Effector memory CD8-positive, alpha-beta T cell (primary cell): ENCODE results near the gene ROM1.
A peak's percentile ranks its signal among the peaks of the same experiment; 100 is the strongest.

ENCODE experiments used
- ATAC-seq: fragments of 150-1000 bp; cut with Tn5 transposase; replicated peaks from 2 replicates; pipeline ENCODE4 v1.10.0; 2021; ENCODE audit warnings: mild to moderate bottlenecking, moderate library complexity
- DNase-seq, 3 experiments: peaks; one replicate each; pipeline ENCODE4 v3.0.0; 2021
- H3K27ac Mint-ChIP-seq, 2 donors: one replicate each; pipeline ENCODE4 v1.8.0; 2022; ENCODE audit warnings: mild to moderate bottlenecking in 2 of 2, mixed read lengths in 2 of 2, moderate library complexity in 2 of 2
- H3K27me3 Mint-ChIP-seq, 2 donors: one replicate each; pipeline ENCODE4 v1.8.0; 2022; ENCODE audit warnings: mixed read lengths in 2 of 2
- H3K36me3 Mint-ChIP-seq: one replicate; pipeline ENCODE4 v1.8.0; 2022; ENCODE audit warnings: mild to moderate bottlenecking, moderate library complexity, mixed read lengths; ENCODE audit not compliant: insufficient read depth
- H3K4me1 Mint-ChIP-seq, 2 donors: one replicate each; pipeline ENCODE4 v1.8.0; 2022; ENCODE audit warnings: low read depth in 2 of 2, mixed read lengths in 2 of 2
- H3K4me3 Mint-ChIP-seq, 2 donors: one replicate each; pipeline ENCODE4 v1.8.0; 2022; ENCODE audit warnings: mild to moderate bottlenecking in 2 of 2, mixed read lengths in 2 of 2, moderate library complexity in 2 of 2
- H3K9me3 Mint-ChIP-seq, 2 donors: one replicate each; pipeline ENCODE4 v1.8.0; 2022; ENCODE audit warnings: mixed read lengths in 2 of 2

The ROM1 gene

DNA sequence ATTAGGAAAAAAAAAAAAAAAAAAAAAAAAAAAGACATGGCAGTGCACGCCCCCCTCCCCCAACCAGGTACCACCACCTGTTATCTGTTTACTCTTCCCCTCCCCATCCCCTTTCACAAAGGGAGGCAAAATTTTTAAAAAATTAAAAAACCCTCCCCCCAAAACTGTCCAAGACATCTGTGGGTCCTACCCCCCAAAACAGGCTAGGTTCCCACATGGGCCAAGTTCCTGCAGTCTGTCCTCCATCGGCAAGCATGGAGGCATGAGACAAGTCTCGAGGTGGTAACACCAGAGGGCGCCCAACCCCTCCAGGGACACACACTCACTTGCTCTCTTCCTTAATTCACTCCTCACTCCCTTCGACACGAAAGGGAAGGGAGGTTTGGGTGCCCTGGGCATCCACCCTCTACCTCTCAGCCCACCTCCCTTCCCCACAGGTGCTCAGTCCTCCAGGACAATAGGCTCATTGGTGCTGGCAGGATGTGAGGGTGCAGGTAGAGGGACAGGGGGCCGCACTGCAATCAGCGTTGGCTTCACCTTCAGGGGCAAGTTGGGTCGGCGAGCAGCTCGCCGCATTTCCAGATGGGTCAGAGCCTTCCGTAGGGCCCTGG, 19.5 kb upstream of the ROM1 start:
- Mint-ChIP-seq H3K27ac (peak overlapping the region; percentile 98 to 99), H3K36me3 (peaks cover 85% of the 10 kb centered on the region), H3K9me3 (no peaks in the 10 kb centered on the region), H3K27me3 (no peaks in the 10 kb centered on the region), H3K4me1 (peaks cover 41 to 49% of the 10 kb centered on the region in 2 donors), H3K4me3 (peak overlapping the region; percentile 77 to 80)
- DNase-seq, result peak; percentile 73 to 76 (median 75)
- ATAC-seq, result peak; percentile 12

DNA sequence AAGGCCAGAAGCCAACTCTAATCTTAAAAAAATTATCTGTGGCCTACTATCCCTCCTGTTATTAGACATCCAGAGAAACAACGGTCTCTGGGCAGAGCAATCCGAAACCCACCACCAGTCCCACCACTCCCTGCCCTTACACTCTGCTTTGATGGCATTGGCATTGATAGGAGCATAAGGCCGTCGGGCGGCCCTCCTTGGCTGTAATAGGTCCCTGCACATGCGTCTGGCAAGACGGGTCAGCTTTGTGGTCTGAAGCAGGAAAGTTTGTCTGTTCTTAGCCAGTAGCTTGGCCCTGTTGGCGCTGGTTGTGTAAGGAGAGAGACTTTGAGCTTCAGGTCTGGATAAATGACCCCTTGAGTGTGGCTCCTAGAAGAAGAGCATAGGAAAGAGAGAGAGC, 17.9 kb upstream of the ROM1 start:
- H3K27ac Mint-ChIP-seq, result no peak overlapping the region

DNA sequence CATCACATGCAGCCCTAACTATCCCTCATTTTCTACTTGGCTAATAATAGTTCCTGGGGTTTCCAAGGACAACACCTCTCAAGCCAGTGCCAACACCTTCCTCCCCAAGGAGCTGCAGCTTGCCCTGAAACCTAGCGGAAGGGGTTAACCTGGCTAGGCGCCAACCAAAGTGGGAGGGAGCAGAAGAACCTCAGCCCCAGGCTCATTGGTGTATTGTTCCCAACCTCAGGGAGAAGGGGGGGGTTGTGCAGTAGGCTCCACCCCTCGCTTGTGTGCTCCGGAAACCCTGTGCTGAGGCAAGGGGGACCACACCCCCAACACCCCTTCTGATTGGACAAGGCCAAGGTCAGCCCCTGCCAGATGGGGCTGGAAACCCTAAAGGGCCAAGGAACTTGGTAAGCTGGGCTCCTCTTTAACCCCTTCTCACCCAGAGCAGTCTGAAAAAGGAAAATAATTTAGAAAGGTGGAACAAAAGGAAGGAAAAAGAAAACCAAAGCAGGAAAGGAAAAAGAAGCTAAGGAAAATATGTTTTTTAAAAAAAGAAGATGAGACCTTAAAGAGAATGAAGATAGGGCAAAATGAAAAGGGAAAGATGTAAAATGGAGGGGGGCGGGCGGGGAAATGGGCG, 13.9 kb upstream of the ROM1 start:
- Mint-ChIP-seq H3K9me3 (no peaks in the 10 kb centered on the region), H3K4me3 (peak overlapping the region; percentile 95 to 98), H3K27ac (peak overlapping the region; percentile 92 to 93), H3K4me1 (peaks cover 45 to 51% of the 10 kb centered on the region in 2 donors), H3K36me3 (peaks cover 73% of the 10 kb centered on the region), H3K27me3 (no peaks in the 10 kb centered on the region)
- ATAC-seq, result peak; percentile 74
- DNase-seq, result peak; percentile 93 to 96 (median 93)

More for the DNA sequence above, 17.9 kb upstream of the ROM1 start:
- no peak for DNase-seq
- peaks cover 88% of the 10 kb centered on the region for H3K36me3 Mint-ChIP-seq
- H3K4me1 Mint-ChIP-seq, result peaks cover 55 to 65% of the 10 kb centered on the region in 2 donors
- H3K9me3 Mint-ChIP-seq, result no peaks in the 10 kb centered on the region
- H3K27me3 Mint-ChIP-seq, result no peaks in the 10 kb centered on the region
- ATAC-seq, result no peak
- no peak overlapping the region for H3K4me3 Mint-ChIP-seq

DNA sequence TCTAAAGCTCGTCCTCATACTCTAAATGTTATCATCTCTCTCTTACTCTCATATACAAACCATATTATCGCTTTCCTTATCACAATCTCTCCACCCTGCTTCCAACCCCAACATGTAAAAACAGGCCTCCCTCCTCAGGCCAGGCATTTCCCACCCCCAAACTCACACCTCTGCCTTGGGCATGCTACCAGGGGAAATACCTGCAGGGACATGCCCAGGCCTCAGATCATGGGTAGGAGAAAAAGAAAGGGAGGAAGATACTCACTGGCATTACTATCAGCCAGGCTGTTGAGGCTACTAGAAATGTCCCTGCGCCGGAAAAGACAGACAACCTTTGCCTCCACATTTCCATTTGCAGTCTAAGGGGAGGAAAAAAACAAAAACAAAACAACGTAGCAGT, 13.2 kb upstream of the ROM1 start:
- no peak for DNase-seq
- Mint-ChIP-seq H3K27ac (peak overlapping the region; percentile 92 to 93), H3K36me3 (peaks cover 70% of the 10 kb centered on the region), H3K27me3 (no peaks in the 10 kb centered on the region), H3K9me3 (no peaks in the 10 kb centered on the region), H3K4me1 (peaks cover 45 to 52% of the 10 kb centered on the region in 2 donors), H3K4me3 (peak overlapping the region; percentile 95 to 98)
- ATAC-seq, result no peak

DNA sequence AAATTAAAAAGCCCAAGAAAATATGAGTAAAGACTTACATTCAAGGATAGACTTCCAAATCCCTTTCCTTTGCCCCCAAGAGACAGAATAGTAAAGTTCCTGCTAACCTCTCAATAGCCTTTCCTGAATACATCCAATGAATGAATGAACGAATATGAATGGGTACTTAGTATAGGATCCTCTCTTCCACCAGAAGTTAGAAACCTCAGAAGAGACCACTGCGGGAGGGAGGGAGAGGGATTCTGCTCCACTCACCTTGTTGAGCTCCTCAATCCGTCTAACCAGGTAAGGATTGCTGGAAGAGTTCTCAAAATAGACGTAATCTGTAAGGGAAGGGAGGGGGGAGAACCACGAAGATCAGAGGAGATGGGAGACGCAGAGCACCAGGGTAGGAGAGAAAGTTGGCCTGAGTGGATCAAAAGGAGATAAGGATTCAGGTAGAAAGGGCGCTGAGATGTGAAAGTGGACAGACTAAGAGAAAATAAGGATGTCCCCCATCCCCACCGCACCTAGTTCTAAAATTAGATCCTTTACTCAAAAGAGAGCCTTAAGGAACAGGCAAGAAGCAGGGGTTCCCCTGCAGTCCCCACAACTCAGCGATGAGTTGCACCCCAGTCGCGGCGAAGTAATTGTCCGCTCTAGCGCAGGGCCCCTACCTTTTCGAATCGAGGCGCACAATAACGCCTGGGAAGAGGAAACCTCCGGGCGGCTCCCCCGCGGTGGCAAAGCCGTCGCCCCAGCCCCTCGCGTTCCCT, 12.5 kb upstream of the ROM1 start:
- ATAC-seq (no peak), DNase-seq (no peak)
- Mint-ChIP-seq H3K4me1 (peaks cover 47 to 56% of the 10 kb centered on the region in 2 donors), H3K9me3 (no peaks in the 10 kb centered on the region), H3K4me3 (peak overlapping the region; percentile 95 to 98), H3K27ac (peak overlapping the region; percentile 92 to 93), H3K27me3 (no peaks in the 10 kb centered on the region), H3K36me3 (peaks cover 70% of the 10 kb centered on the region)

DNA sequence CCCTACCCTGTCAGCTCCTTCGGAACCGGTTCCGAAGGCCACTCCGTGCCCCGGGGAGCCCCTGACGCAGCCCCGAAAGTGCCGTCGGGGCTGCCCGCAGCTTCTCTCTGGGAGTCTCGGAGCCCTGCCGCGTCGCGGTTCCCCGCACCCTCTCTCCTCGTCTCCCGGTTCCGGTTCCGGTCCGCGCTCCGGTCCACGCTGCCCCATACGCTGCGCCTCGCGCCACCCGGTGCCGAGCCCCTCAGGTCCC, 12.0 kb upstream of the ROM1 start:
- Mint-ChIP-seq H3K27me3 (no peaks in the 10 kb centered on the region), H3K4me3 (peak overlapping the region; percentile 95 to 98), H3K9me3 (no peaks in the 10 kb centered on the region), H3K27ac (peak overlapping the region; percentile 92 to 93), H3K36me3 (peaks cover 68% of the 10 kb centered on the region), H3K4me1 (peaks cover 47 to 56% of the 10 kb centered on the region in 2 donors)
- peak in 1 of 3 experiments; percentile 18 for DNase-seq
- no peak for ATAC-seq

DNA sequence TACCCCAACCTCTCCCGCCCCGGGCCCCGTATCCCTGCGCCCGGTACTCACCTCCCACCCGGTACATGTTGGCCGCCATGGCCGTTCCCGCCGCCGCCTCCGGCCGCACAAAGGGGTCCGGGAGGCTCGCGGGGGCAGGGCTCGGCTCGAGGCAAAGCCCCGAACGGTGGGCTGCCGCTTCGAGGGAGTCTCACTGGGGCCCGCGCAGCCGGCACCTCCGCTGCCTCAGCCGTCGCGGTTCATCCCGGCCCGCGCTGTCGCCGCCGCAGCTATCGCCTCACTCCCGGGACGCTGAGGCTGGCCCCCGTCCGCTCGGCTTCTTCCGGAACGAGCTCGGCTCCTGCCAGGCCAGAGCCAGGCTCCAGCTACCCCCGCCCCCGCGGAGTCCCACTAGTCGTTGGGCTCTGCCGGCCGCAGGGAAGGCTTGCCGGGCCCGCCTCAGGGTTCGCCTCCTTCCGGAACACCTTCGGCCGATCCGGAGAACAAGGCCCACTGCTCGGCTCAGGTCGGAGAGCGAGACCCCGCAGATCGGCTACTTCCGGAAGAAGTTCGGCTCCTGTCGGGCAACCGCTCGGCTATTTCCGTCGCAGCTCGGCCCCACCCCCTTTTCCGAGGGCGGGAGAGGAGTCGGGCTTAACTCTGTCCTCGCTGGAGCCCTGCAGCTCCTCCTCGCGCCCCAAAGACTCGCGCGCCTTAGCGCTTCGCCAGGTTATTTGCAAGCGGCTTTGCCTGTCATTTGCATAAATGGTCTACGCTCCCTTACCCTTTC, 11.5 kb upstream of the ROM1 start, which contains the start of gene MTA2:
Gene MTA2, minus strand, starts transcription at position 494 of the 769 bp plus-strand sequence. Its CDS starts 415 bp downstream, at position 79.
- H3K36me3 Mint-ChIP-seq, result peaks cover 68% of the 10 kb centered on the region
- peak; percentile 77 for ATAC-seq
- no peaks in the 10 kb centered on the region for H3K27me3 Mint-ChIP-seq
- peak within 1 kb of the TSS; percentile 92 to 93 for H3K27ac Mint-ChIP-seq
- H3K9me3 Mint-ChIP-seq, result no peaks in the 10 kb centered on the region
- H3K4me1 Mint-ChIP-seq, result peaks cover 47 to 56% of the 10 kb centered on the region in 2 donors
- peak; percentile 99 to 100 (median 100) for DNase-seq
- H3K4me3 Mint-ChIP-seq, result peak within 1 kb of the TSS; percentile 95 to 98

DNA sequence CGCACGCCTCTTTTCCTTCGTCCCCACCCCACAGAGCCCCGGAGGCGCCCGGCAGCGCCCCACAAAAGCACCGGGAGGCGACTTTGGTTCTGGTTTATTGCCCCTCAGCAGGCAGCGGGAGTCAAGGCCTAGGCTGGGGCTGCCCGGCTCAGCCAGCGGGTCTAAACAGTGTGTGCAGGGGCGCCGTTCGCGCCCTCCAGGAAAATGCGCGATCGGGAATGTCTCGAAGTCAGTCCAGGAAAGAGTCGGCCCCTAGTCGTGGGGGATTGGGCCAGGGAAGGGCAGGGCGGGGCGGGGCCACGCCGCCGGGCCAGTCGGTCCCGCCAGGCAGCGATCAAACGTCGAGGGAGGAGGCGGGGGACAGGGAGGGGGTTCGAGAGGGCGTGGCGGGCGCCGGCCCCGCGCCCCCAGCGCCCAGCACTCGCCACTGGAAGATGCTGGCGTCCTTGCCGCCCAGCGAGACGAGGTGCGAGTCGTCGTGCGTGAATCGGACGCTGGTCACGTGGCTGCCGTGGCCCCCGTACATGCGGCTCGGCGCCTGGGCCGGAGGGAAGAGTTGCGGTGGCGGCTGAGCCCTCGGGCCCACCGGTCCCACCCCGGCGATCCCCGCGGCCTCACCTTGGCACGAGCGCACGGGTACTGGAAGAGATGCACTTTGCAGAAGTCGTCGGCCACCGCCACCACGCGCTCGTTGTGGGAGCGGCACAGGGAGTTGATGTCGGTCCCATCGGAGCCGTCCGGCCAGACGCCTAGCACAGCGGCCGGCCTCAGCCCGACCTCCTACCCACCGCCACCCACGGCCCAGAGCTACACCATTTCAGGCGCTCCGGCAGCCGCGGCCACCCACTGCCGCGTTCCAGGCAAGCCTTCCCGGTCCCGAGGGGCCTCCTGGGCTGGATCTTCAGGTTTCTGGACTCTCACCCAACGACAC, 10.7 kb upstream of the ROM1 start:
- ATAC-seq, result no peak
- Mint-ChIP-seq H3K27ac (peak overlapping the region; percentile 92 to 93), H3K4me1 (peaks cover 44 to 52% of the 10 kb centered on the region in 2 donors), H3K4me3 (peak overlapping the region; percentile 95 to 98), H3K9me3 (no peaks in the 10 kb centered on the region), H3K36me3 (peaks cover 67% of the 10 kb centered on the region), H3K27me3 (no peaks in the 10 kb centered on the region)
- no peak for DNase-seq

DNA sequence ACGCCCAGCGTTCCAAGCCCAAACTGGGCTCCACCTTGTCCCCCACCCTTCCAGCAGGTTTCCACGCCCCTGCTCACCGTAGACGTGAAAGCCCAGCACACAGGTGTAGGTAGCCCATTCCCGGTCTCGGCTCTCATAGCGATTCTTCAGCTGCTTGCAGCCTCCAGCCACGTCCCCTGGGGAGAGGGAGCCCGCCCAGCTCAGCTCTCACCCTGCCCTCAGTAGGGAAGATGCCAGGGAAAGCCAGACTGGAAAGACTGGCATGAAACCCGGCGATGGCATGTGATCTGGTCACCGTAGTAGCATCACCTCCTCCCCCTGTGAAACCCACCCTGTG, 10.0 kb upstream of the ROM1 start:
- H3K27me3 Mint-ChIP-seq, result no peaks in the 10 kb centered on the region
- peak overlapping the region in 1 of 2 donors; percentile 3 for H3K27ac Mint-ChIP-seq
- peaks cover 68% of the 10 kb centered on the region for H3K36me3 Mint-ChIP-seq
- H3K4me1 Mint-ChIP-seq, result peaks cover 45 to 46% of the 10 kb centered on the region in 2 donors
- DNase-seq (no peak), ATAC-seq (no peak)
- no peaks in the 10 kb centered on the region for H3K9me3 Mint-ChIP-seq
- peak overlapping the region; percentile 34 to 62 for H3K4me3 Mint-ChIP-seq

DNA sequence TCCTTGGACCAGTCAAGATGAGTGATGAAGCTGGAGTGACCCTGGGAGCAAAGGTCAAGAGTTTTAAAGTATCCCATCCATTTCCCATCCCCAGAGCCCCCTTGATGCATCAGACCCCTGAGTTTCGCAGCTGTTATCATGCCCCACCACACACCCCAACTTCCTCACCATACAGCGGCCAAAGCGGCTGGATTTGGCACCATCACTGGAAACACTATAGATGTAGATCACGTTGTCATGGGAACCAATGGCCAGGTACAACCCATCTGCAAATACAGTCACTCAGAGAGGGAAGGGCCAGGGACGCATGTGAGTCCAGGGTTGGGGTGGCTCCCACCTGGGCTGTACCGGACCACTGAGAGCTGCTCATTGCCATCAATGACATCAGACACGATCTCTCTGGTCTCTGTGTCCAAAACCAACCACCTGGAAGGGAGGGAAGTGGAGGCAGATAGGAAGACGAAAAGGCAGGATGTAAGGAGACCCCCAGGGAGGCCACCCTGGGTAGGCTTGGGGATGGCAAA, 9.2 kb upstream of the ROM1 start:
- Mint-ChIP-seq H3K4me1 (peaks cover 41 to 42% of the 10 kb centered on the region in 2 donors), H3K27ac (peak overlapping the region in 1 of 2 donors; percentile 3), H3K27me3 (no peaks in the 10 kb centered on the region), H3K36me3 (peaks cover 62% of the 10 kb centered on the region), H3K4me3 (peak overlapping the region; percentile 34 to 62), H3K9me3 (no peaks in the 10 kb centered on the region)
- ATAC-seq (no peak), DNase-seq (no peak)

DNA sequence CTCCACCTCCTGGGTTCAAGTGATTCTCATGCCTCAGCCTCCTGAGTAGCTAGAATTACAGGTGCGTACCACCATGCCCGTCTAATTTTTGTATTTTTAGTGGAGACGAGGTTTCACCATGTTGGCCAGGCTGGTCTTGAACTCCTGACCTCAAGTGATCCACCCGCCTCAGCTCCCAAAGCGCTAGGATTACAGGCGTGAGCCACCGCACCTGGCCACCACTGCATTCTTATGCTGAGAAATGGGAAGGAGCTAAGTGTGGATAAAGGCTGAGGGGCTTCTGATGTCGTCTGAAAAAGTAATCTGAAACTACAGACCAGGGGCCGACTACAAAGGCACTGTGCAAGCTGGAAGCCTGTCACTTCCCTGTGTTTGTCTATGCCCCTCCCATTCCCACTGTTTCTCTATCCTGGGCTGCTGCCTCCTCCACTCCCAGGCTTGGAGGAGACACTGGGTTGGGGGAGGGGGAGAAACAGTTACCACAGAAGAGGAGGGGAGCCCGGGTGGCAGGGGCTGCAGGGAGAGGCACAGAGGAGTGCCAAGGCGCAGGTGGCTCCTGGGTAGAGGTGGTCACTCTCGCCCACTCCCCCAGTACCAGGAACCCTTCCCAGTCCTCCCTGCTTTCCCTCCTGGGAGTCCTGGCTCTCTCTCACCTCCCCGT, 8.5 kb upstream of the ROM1 start:
- no peak for ATAC-seq
- H3K36me3 Mint-ChIP-seq, result peaks cover 55% of the 10 kb centered on the region
- H3K4me1 Mint-ChIP-seq, result peaks cover 40 to 42% of the 10 kb centered on the region in 2 donors
- no peak for DNase-seq
- no peaks in the 10 kb centered on the region for H3K27me3 Mint-ChIP-seq
- H3K4me3 Mint-ChIP-seq, result no peak overlapping the region
- no peaks in the 10 kb centered on the region for H3K9me3 Mint-ChIP-seq
- peak overlapping the region in 1 of 2 donors; percentile 84 for H3K27ac Mint-ChIP-seq

DNA sequence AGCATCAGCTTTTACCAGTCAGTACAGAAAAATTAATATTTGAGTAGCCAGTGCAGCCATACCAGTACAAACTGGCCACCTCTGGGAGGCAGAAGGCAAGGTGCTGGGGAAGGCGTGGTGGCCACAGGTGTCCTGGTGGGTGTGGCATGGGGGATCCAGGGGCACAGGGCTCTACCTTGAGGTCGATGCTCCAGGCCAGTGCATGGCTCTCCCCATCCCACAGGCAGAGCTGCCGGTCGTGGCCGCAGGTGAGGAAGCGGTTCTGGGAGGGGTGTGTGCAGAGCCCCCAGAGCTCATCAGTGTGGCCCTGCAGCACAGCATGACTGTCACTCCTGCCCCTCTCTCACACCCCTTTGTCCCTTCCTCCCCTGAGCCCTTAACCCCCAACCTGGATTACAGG, 7.6 kb upstream of the ROM1 start:
- H3K4me3 Mint-ChIP-seq, result no peak overlapping the region
- ATAC-seq (no peak), DNase-seq (no peak)
- no peaks in the 10 kb centered on the region for H3K27me3 Mint-ChIP-seq
- H3K4me1 Mint-ChIP-seq, result peaks cover 35 to 40% of the 10 kb centered on the region in 2 donors
- H3K36me3 Mint-ChIP-seq, result peaks cover 55% of the 10 kb centered on the region
- no peaks in the 10 kb centered on the region for H3K9me3 Mint-ChIP-seq
- H3K27ac Mint-ChIP-seq, result peak overlapping the region in 1 of 2 donors; percentile 84
